Stimulated activated CD8-positive, alpha-beta memory T cell treated with anti-CD3 and anti-CD28 coated beads, Interleukin-15, amount 100 ng/mL, for 48 hours (primary cell): ENCODE measurements around the gene SLIT3.
"Not testable (repeated sequence)": the region's sequence is repeated elsewhere in the genome, so short reads cannot be mapped to it uniquely, and the experiment has no call there.

Experiments used
- DNase-seq, 2 donors: peaks; one replicate each; pipeline ENCODE4 v3.0.0-alpha.2; 2020; ENCODE audit warnings: low read depth in 2 of 2

The SLIT3 gene

GRCh38 chr5:169142264-169142970, 158.5 kb downstream of the SLIT3 start:
- DNase-seq, result no peak

- DNase-seq, result not testable (repeated sequence)
These were observed 160.7 kb downstream of the SLIT3 start for GRCh38 chr5:169140215-169140614.

GRCh38 chr5:169139480-169140050, 161.4 kb downstream of the SLIT3 start:
- DNase-seq, result no peak

GRCh38 chr5:169133531-169133930, 167.4 kb downstream of the SLIT3 start:
- no peak for DNase-seq

GRCh38 chr5:169132302-169132660, 168.7 kb downstream of the SLIT3 start:
- DNase-seq, result no peak

- DNase-seq, result no peak
These were observed 169.2 kb downstream of the SLIT3 start for GRCh38 chr5:169131616-169132301.

GRCh38 chr5:169128679-169129078, 172.3 kb downstream of the SLIT3 start:
- no peak for DNase-seq

GRCh38 chr5:169127431-169127830, 173.5 kb downstream of the SLIT3 start:
- no peak for DNase-seq

GRCh38 chr5:169126481-169127021, 174.4 kb downstream of the SLIT3 start:
- no peak for DNase-seq

GRCh38 chr5:169125571-169125970, 175.4 kb downstream of the SLIT3 start:
- no peak for DNase-seq

GRCh38 chr5:169122951-169123350, 178.0 kb downstream of the SLIT3 start:
- no peak for DNase-seq

- no peak for DNase-seq
These were observed 179.1 kb downstream of the SLIT3 start for GRCh38 chr5:169121630-169122420.

- DNase-seq, result no peak
These were observed 181.5 kb downstream of the SLIT3 start for GRCh38 chr5:169119288-169120048.

GRCh38 chr5:169116961-169117461, 183.9 kb downstream of the SLIT3 start:
- no peak for DNase-seq

- no peak for DNase-seq
These were observed 185.3 kb downstream of the SLIT3 start for GRCh38 chr5:169115461-169116124.

- no peak for DNase-seq
These were observed 186.4 kb downstream of the SLIT3 start for GRCh38 chr5:169114466-169115065.

GRCh38 chr5:169112016-169112415, 188.9 kb downstream of the SLIT3 start:
- DNase-seq, result no peak

GRCh38 chr5:169106911-169107706, 193.8 kb downstream of the SLIT3 start:
- no peak for DNase-seq

- not testable (repeated sequence) for DNase-seq
These were observed 195.4 kb downstream of the SLIT3 start for GRCh38 chr5:169105582-169105981.
